Frontal cortex (tissue), 4 donors: Measurements from ENCODE around the gene SLC7A5. TPM values are rescaled to one million over a fixed set of nuclear protein-coding genes. Genes with fewer than 3 reads are reported as not detected.
"Not testable (repeated sequence)": the region's sequence is repeated elsewhere in the genome, so short reads cannot be mapped to it uniquely, and the experiment has no call there.

Source experiments
- DNase-seq, 2 donors: peaks; one replicate each; pipeline ENCODE4 v3.0.0; 2012; ENCODE audit warnings: low spot score in 2 of 2
- FAIRE-seq: peaks from 2 replicates; lab custom pipeline; 2012; peaks lifted over from hg19 to GRCh38; lab: Jason Lieb, UNC
- total RNA-seq: library from RNA; depleted of rRNA; stranded (reverse); fragments of >200 nt; gene quantifications from one replicate; pipeline ENCODE4 v1.2.3, GENCODE V29; 2014
- donor health status: control.
- donor health status: control.
- donor health status: control.

Gene SLC7A5
- total RNA-seq, 1 donor from 2014 or later, result 13.9 TPM

- no peak for FAIRE-seq
- DNase-seq, result no peak
Measured at GRCh38 chr16:87864331-87864989, 4.8 kb downstream of the SLC7A5 start.

GRCh38 chr16:87863327-87863635 lies 6.0 kb downstream of the SLC7A5 start:
- not testable (repeated sequence) for DNase-seq, FAIRE-seq

- FAIRE-seq, DNase-seq: not testable (repeated sequence)
Measured at GRCh38 chr16:87862597-87863326, 6.5 kb downstream of the SLC7A5 start.

- not testable (repeated sequence) for FAIRE-seq, DNase-seq
Measured at GRCh38 chr16:87861300-87862099, 7.8 kb downstream of the SLC7A5 start.

- peak; percentile 9 to 27 for DNase-seq
- no peak for FAIRE-seq
Measured at GRCh38 chr16:87860553-87861299, 8.6 kb downstream of the SLC7A5 start.

- not testable (repeated sequence) for FAIRE-seq
- peak in 1 of 2 donors; percentile 8 for DNase-seq
Measured at GRCh38 chr16:87858151-87858993, 10.9 kb downstream of the SLC7A5 start.

GRCh38 chr16:87856791-87857228 lies 12.5 kb downstream of the SLC7A5 start:
- no peak for FAIRE-seq
- DNase-seq, result no peak

GRCh38 chr16:87855852-87856715 lies 13.2 kb downstream of the SLC7A5 start:
- DNase-seq (peak; percentile 39 to 54), FAIRE-seq (no peak)

GRCh38 chr16:87854907-87855683 lies 14.2 kb downstream of the SLC7A5 start:
- FAIRE-seq (no peak), DNase-seq (peak in 1 of 2 donors; percentile 12)

- FAIRE-seq, result no peak
- DNase-seq, result peak in 1 of 2 donors; percentile 24
Measured at GRCh38 chr16:87854053-87854906, 15.0 kb downstream of the SLC7A5 start.

GRCh38 chr16:87853411-87854052 lies 15.8 kb downstream of the SLC7A5 start:
- no peak for FAIRE-seq

GRCh38 chr16:87851601-87852000 lies 17.7 kb downstream of the SLC7A5 start:
- no peak for FAIRE-seq
- peak in 1 of 2 donors; percentile 7 for DNase-seq

More at GRCh38 chr16:87853411-87854052, 15.8 kb downstream of the SLC7A5 start:
- DNase-seq, result peak; percentile 82 to 95

GRCh38 chr16:87851141-87851587 lies 18.1 kb downstream of the SLC7A5 start:
- DNase-seq (no peak), FAIRE-seq (no peak)

GRCh38 chr16:87850009-87851006 lies 19.0 kb downstream of the SLC7A5 start:
- FAIRE-seq (no peak), DNase-seq (peak; percentile 69 to 78)
